PC-9 (cell line): ENCODE data around the gene C17orf107. TPM values are rescaled to one million over a fixed set of nuclear protein-coding genes. Genes with fewer than 3 reads are reported as not detected.

Experiments used
- BruUV-seq: library from RNA; stranded (reverse); fragments of 400-500 nt; replicated peaks from 2 replicates; lab custom pipeline; 2021; lab: Mats Ljungman, UMichigan
- CTCF ChIA-PET: fragments of 300-600 bp; sonication (Branson Sonifier 250); formaldehyde crosslinking; loops from one replicate; lab custom pipeline; 2022; ENCODE audit warnings: antibody characterized with exemption; lab: Charles Lee
- POLR2A ChIA-PET: fragments of 300-600 bp; sonication (Branson Sonifier 250); formaldehyde crosslinking; loops from one replicate; lab custom pipeline; 2022; ENCODE audit warnings: antibody characterized with exemption; ENCODE audit not compliant: unreplicated experiment; lab: Charles Lee
- DNase-seq, 2 experiments: peaks; one replicate each; pipeline versions ENCODE4 v3.0.0 to v3.0.0-alpha.2; 2015 to 2022; ENCODE audit warnings: mixed read lengths in 1 of 2
- H2AFZ ChIP-seq: fragments of 200-600 bp; sonication (generic); 2 replicates; pipeline ENCODE4 v1.8.1; 2017; ENCODE audit warnings: antibody characterized with exemption
- H3F3A ChIP-seq: fragments of 200-600 bp; sonication (generic); 2 replicates; pipeline ENCODE4 v1.8.1; 2017; ENCODE audit warnings: antibody characterized with exemption, mild to moderate bottlenecking, low read depth; ENCODE audit not compliant: insufficient read depth
- H3K27ac ChIP-seq: fragments of 200-600 bp; sonication (generic); 2 replicates; pipeline ENCODE4 v1.6.1; 2016; ENCODE audit warnings: mixed run types
- H3K27me3 ChIP-seq: fragments of 200-600 bp; sonication (generic); 2 replicates; pipeline ENCODE4 v1.6.1; 2016; ENCODE audit warnings: low read depth, mixed run types; ENCODE audit not compliant: insufficient read depth
- H3K36me3 ChIP-seq: fragments of 200-600 bp; sonication (generic); 2 replicates; pipeline ENCODE4 v1.6.1; 2016; ENCODE audit warnings: low read depth, mixed run types
- H3K4me1 ChIP-seq: fragments of 200-600 bp; sonication (generic); replicated peaks from 2 replicates; pipeline ENCODE4 v1.6.1; 2016; ENCODE audit warnings: mixed run types; ENCODE audit not compliant: insufficient read depth
- H3K4me2 ChIP-seq: fragments of 200-600 bp; sonication (generic); 2 replicates; pipeline ENCODE4 v1.6.1; 2017; ENCODE audit warnings: mixed run types
- H3K4me3 ChIP-seq: fragments of 200-600 bp; sonication (generic); 2 replicates; pipeline ENCODE4 v1.6.1; 2016; ENCODE audit warnings: mixed run types
- H3K79me2 ChIP-seq: fragments of 200-600 bp; sonication (generic); 2 replicates; pipeline ENCODE4 v1.6.1; 2017; ENCODE audit warnings: low read depth, mixed run types
- H3K9me2 ChIP-seq: fragments of 200-600 bp; sonication (generic); 2 replicates; pipeline ENCODE4 v1.8.1; 2017; ENCODE audit warnings: mild to moderate bottlenecking; ENCODE audit not compliant: insufficient read depth
- H3K9me3 ChIP-seq: fragments of 200-600 bp; sonication (generic); 2 replicates; pipeline ENCODE4 v1.8.1; 2016; ENCODE audit warnings: low read depth; ENCODE audit not compliant: insufficient read depth
- H4K20me1 ChIP-seq: fragments of 200-600 bp; sonication (generic); 2 replicates; pipeline ENCODE4 v1.8.1; 2017; ENCODE audit not compliant: insufficient read depth
- CTCF ChIP-seq: fragments of 200-600 bp; sonication (generic); conservative IDR thresholded peaks from 2 replicates; pipeline ENCODE4 v1.6.1; 2017; ENCODE audit warnings: mixed run types, antibody characterized with exemption, mild to moderate bottlenecking, moderate library complexity
- EZH2 ChIP-seq: fragments of 200-600 bp; sonication (generic); IDR thresholded peaks from 2 replicates; pipeline ENCODE4 v1.8.0; 2017; ENCODE audit warnings: antibody characterized with exemption, low read depth
- intact Hi-C: fragments of 100-400 bp; cut with micrococcal nuclease; formaldehyde crosslinking; loops from one replicate; pipeline ENCODE4 v1.10.0; 2022; ENCODE audit not compliant: unreplicated experiment
- total RNA-seq: library from RNA; stranded (reverse); gene quantifications from 2 replicates; pipeline ENCODE4 v1.2.3, GENCODE V29; 2021

Gene C17orf107
- total RNA-seq, 1 experiment from 2014 or later: 3.1 TPM

DNA sequence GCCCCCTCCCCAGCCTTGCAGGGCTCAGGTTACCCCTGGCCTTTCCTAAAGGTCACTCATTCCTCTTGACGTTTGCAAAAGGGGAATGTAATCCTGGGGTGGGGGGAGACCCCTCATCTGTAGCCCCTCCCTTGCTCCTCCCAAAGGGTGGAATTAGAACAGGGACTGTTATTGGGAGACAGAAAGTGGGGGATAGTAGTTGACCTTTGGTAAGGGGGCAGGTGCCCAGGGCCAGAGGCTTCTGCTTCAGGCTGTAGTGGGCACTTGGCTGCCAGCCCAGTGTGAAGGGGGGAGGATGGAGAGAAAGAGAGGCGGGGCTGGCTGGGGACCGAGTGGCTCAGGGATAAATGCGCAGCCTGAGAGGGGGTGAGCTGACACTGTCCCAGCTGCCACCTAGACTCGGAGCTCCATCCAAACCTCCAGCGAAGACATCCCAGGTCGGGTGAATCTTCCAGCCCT lies 51.4 kb downstream of the C17orf107 start, which contains the start of gene ENO3:
TSS of gene ENO3 (plus strand) at position 374 of the 459 bp plus-strand sequence. CDS start 711 bp downstream, outside the sequence.
- Histone ChIP-seq H3F3A (peaks cover 60% of the 10 kb centered on the region), H3K9me2 (no peaks in the 10 kb centered on the region), H3K4me1 (peaks cover 28% of the 10 kb centered on the region), H3K9me3 (no peaks in the 10 kb centered on the region), H3K36me3 (peaks cover 13% of the 10 kb centered on the region), H3K4me3 (peak within 1 kb of the TSS; percentile 78), H3K27me3 (no peaks in the 10 kb centered on the region), H4K20me1 (peaks cover 18% of the 10 kb centered on the region), H3K79me2 (peaks cover 34% of the 10 kb centered on the region), H2AFZ (peak within 1 kb of the TSS; percentile 98), H3K4me2 (peak within 1 kb of the TSS; percentile 84), H3K27ac (peak within 1 kb of the TSS; percentile 99)
- POLR2A ChIA-PET: interaction anchor here (0.7 kb wide), 1 partner anchor 24 kb away, joined by 4 read pairs; no protein-coding TSS in a partner anchor
- no TSS peak for BruUV-seq
- CTCF ChIA-PET: interaction anchor here (0.5 kb wide), 1 partner anchor 111 kb away, joined by 3 read pairs; no protein-coding TSS in a partner anchor
- no peak for DNase-seq
- intact Hi-C loops: no loop called here
- TF ChIP-seq EZH2 (no peak), CTCF (no peak)

GRCh38 chr17:4951486-4951885 lies 52.1 kb downstream of the C17orf107 start:
- Histone ChIP-seq H3K79me2 (peaks cover 27% of the 10 kb centered on the region), H3K4me3 (peak overlapping the region; percentile 78; the same call in 1 of the 2 replicates), H2AFZ (no peak overlapping the region), H4K20me1 (peaks cover 11% of the 10 kb centered on the region), H3K27me3 (no peaks in the 10 kb centered on the region), H3K27ac (no peak overlapping the region), H3F3A (peaks cover 53% of the 10 kb centered on the region), H3K4me1 (peaks cover 20% of the 10 kb centered on the region), H3K9me3 (no peaks in the 10 kb centered on the region), H3K4me2 (peak overlapping the region; percentile 84), H3K9me2 (no peaks in the 10 kb centered on the region), H3K36me3 (peaks cover 8% of the 10 kb centered on the region)
- DNase-seq: no peak
- intact Hi-C loops: no loop called here
- POLR2A ChIA-PET: interaction anchor here (0.7 kb wide), 1 partner anchor 25 kb away, joined by 4 read pairs; no protein-coding TSS in a partner anchor
- no TSS peak for BruUV-seq
- TF ChIP-seq CTCF: no peak
- CTCF ChIA-PET: interaction anchor here (0.5 to 1.2 kb wide), 2 partner anchors 14 to 111 kb away, joined by 3 to 4 read pairs; no protein-coding TSS in a partner anchor

Other genes with a start within 250 kb of the C17orf107 start
- gene PELP1, start 195.4 kb upstream of the C17orf107 start, total RNA-seq: 99.6 and 106 TPM in 2 replicates
- 79.7 and 110 TPM in 2 replicates for gene ARRB2, start 188.9 kb upstream of the C17orf107 start, total RNA-seq
- 19.6 and 19.7 TPM in 2 replicates for gene MED11, start 168.1 kb upstream of the C17orf107 start, total RNA-seq
- 2.3 and 5.4 TPM in 2 replicates for gene ZMYND15, start 159.7 kb upstream of the C17orf107 start, total RNA-seq
- 52.4 and 60.2 TPM in 2 replicates for gene CXCL16, start 159.6 kb upstream of the C17orf107 start, total RNA-seq
- not detected in 2 replicates for gene TM4SF5, start 127.7 kb upstream of the C17orf107 start, total RNA-seq
- gene VMO1, start 113.2 kb upstream of the C17orf107 start, total RNA-seq: 3.6 and 4.1 TPM in 2 replicates
- not detected in 2 replicates for gene GLTPD2, start 110.6 kb upstream of the C17orf107 start, total RNA-seq
- 214 and 326 TPM in 2 replicates for gene PSMB6, start 103.4 kb upstream of the C17orf107 start, total RNA-seq
- gene PLD2, start 92.4 kb upstream of the C17orf107 start, total RNA-seq: 95.5 and 116 TPM in 2 replicates
- gene MINK1, start 66.2 kb upstream of the C17orf107 start, total RNA-seq: 160 and 190 TPM in 2 replicates
- gene CHRNE, start 3.6 kb downstream of the C17orf107 start, total RNA-seq: 0.23 and 0.24 TPM in 2 replicates
- gene GP1BA, start 32.7 kb downstream of the C17orf107 start, total RNA-seq: not detected in 2 replicates
- 50.7 and 56.2 TPM in 2 replicates for gene SLC25A11, start 40.5 kb downstream of the C17orf107 start, total RNA-seq
- gene RNF167, start 40.7 kb downstream of the C17orf107 start, total RNA-seq: 122 and 135 TPM in 2 replicates
- gene PFN1, start 49.0 kb downstream of the C17orf107 start, total RNA-seq: 1,101 and 1,459 TPM in 2 replicates
- gene ENO3, start 51.6 kb downstream of the C17orf107 start, total RNA-seq: 29.0 and 37.2 TPM in 2 replicates
- gene SPAG7, start 68.3 kb downstream of the C17orf107 start, total RNA-seq: 40.3 and 40.4 TPM in 2 replicates
- 49.2 and 51.1 TPM in 2 replicates for gene CAMTA2, start 88.1 kb downstream of the C17orf107 start, total RNA-seq
- gene INCA1, start 98.0 kb downstream of the C17orf107 start, total RNA-seq: 2.9 and 3.7 TPM in 2 replicates
- 215 and 217 TPM in 2 replicates for gene KIF1C, start 98.4 kb downstream of the C17orf107 start, total RNA-seq
- 0.28 and 0.48 TPM in 2 replicates for gene SLC52A1, start 135.9 kb downstream of the C17orf107 start, total RNA-seq
- gene ZFP3, start 178.9 kb downstream of the C17orf107 start, total RNA-seq: 2.3 and 4.5 TPM in 2 replicates
- 10.3 TPM in 2 replicates for gene ZNF232, start 212.3 kb downstream of the C17orf107 start, total RNA-seq
- 0.11 TPM in 1 of 2 replicates, not detected in the other for gene USP6, start 216.5 kb downstream of the C17orf107 start, total RNA-seq